Fibroblast of lung (primary cell): Measurements from ENCODE around the gene LAMP2. TPM values are rescaled to one million over a fixed set of nuclear protein-coding genes. Genes with fewer than 3 reads are reported as not detected.

Experiments used
- DNase-seq, 2 donors: peaks; one replicate each; pipeline versions ENCODE4 v3.0.0 to v3.0.0-alpha.2; 2010; ENCODE audit warnings: low read depth in 2 of 2
- H2AFZ ChIP-seq: 2 replicates; pipeline ENCODE4 v1.5.1; 2012; ENCODE audit warnings: low read length, control low read depth, inconsistent platforms
- H3K27ac ChIP-seq: 2 replicates; pipeline ENCODE4 v1.5.1; 2011; ENCODE audit warnings: low read length, control low read depth; ENCODE audit not compliant: insufficient read depth
- H3K27me3 ChIP-seq: 2 replicates; pipeline ENCODE4 v1.5.1; 2011; ENCODE audit warnings: mild to moderate bottlenecking, low read length; ENCODE audit not compliant: control insufficient read depth, insufficient read depth
- H3K36me3 ChIP-seq: 2 replicates; pipeline ENCODE4 v1.5.1; 2011; ENCODE audit warnings: low read length; ENCODE audit not compliant: control insufficient read depth, insufficient read depth
- H3K4me1 ChIP-seq: 2 replicates; pipeline ENCODE4 v1.5.1; 2011; ENCODE audit warnings: low read length; ENCODE audit not compliant: control insufficient read depth, insufficient read depth; ENCODE audit errors: extremely low read depth
- H3K4me2 ChIP-seq: 2 replicates; pipeline ENCODE4 v1.5.1; 2011; ENCODE audit warnings: low read length, control low read depth; ENCODE audit not compliant: insufficient read depth; ENCODE audit errors: extremely low read depth
- H3K4me3 ChIP-seq, 4 experiments: fragments of 200-600 bp in 1 of 4; sonication (generic) in 1 of 4; replicated peaks in 1 of 4; 2 replicates each; pipeline ENCODE4 v1.5.1; 2011 to 2016; ENCODE audit warnings: low read length in 4 of 4, low read depth in 3 of 4, mild to moderate bottlenecking in 3 of 4, control low read depth in 2 of 4, inconsistent platforms in 1 of 4, mixed read lengths in 1 of 4; ENCODE audit not compliant: insufficient read depth in 1 of 4; ENCODE audit errors: control extremely low read depth in 1 of 4
- H3K79me2 ChIP-seq: 2 replicates; pipeline ENCODE4 v1.5.1; 2012; ENCODE audit warnings: mild to moderate bottlenecking, low read length, inconsistent platforms; ENCODE audit not compliant: control insufficient read depth, insufficient read depth
- H3K9ac ChIP-seq: 2 replicates; pipeline ENCODE4 v1.5.1; 2011; ENCODE audit warnings: mild to moderate bottlenecking, low read length, control low read depth; ENCODE audit not compliant: insufficient read depth
- H3K9me3 ChIP-seq: 2 replicates; pipeline ENCODE4 v1.5.1; 2012; ENCODE audit warnings: low read depth, low read length; ENCODE audit not compliant: control insufficient read depth, insufficient read depth
- H4K20me1 ChIP-seq: 2 replicates; pipeline ENCODE4 v1.5.1; 2011; ENCODE audit warnings: low read length; ENCODE audit not compliant: control insufficient read depth, insufficient read depth; ENCODE audit errors: extremely low read depth
- EZH2 ChIP-seq: IDR thresholded peaks from 2 replicates; pipeline ENCODE4 v1.5.1; 2012; ENCODE audit warnings: low read length, control low read depth, mild to moderate bottlenecking; ENCODE audit errors: missing control alignments
- polyA plus RNA-seq, 2 donors: library from polyadenylated mRNA; depleted of rRNA in 1 of 2; stranded (reverse) in 1 of 2; unstranded in 1 of 2; fragments of >200 nt; gene quantifications; 2 replicates each; pipeline ENCODE4 v1.2.1, GENCODE V29; 2011 to 2012; ENCODE audit warnings: missing spikeins in 1 of 2
- total RNA-seq: library from RNA; depleted of rRNA; stranded (reverse); fragments of >200 nt; gene quantifications from 2 replicates; pipeline ENCODE4 v1.2.1, GENCODE V29; 2014
- TF ChIP-seq, protein P1 (sequence below), 2 donors: IDR thresholded peaks in 1 of 2; conservative IDR thresholded peaks in 1 of 2; 1 replicate in 1 of 2; 2 replicates in 1 of 2; pipeline ENCODE4 v1.5.1; 2011 to 2012; ENCODE audit warnings: low read length in 2 of 2, control low read depth in 1 of 2, inconsistent platforms in 1 of 2, low read depth in 1 of 2, mild to moderate bottlenecking in 1 of 2

The LAMP2 gene
- total and polyA plus RNA-seq, 2 donors (not counting 1 experiment from before 2014, with no cell fraction given) = 172 to 196 TPM

- H3K79me2 ChIP-seq = no peaks in the 10 kb centered on the region
- TF ChIP-seq EZH2 = no peak
- TF ChIP-seq, protein P1, sequence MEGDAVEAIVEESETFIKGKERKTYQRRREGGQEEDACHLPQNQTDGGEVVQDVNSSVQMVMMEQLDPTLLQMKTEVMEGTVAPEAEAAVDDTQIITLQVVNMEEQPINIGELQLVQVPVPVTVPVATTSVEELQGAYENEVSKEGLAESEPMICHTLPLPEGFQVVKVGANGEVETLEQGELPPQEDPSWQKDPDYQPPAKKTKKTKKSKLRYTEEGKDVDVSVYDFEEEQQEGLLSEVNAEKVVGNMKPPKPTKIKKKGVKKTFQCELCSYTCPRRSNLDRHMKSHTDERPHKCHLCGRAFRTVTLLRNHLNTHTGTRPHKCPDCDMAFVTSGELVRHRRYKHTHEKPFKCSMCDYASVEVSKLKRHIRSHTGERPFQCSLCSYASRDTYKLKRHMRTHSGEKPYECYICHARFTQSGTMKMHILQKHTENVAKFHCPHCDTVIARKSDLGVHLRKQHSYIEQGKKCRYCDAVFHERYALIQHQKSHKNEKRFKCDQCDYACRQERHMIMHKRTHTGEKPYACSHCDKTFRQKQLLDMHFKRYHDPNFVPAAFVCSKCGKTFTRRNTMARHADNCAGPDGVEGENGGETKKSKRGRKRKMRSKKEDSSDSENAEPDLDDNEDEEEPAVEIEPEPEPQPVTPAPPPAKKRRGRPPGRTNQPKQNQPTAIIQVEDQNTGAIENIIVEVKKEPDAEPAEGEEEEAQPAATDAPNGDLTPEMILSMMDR (conservative IDR thresholded peaks at IDR 0.05 in 1 of 2, IDR thresholded peaks at IDR 0.05 in 1 of 2; ENCODE audit: low read depth in 1 of 2, low read length in 2 of 2) = peak; percentile 41 to 55
- peak overlapping the region; percentile 56 for H3K27ac ChIP-seq
- H3K4me1 ChIP-seq = no peaks in the 10 kb centered on the region
- H3K9ac ChIP-seq = peak overlapping the region; percentile 35
- H3K9me3 ChIP-seq = no peaks in the 10 kb centered on the region
- H3K27me3 ChIP-seq = no peaks in the 10 kb centered on the region
- H3K36me3 ChIP-seq = no peaks in the 10 kb centered on the region
- H2AFZ ChIP-seq = peak overlapping the region; percentile 32
- H3K4me2 ChIP-seq = peak overlapping the region; percentile 44
- DNase-seq = peak; percentile 74 to 90
- no peaks in the 10 kb centered on the region for H4K20me1 ChIP-seq
- peak overlapping the region; percentile 25 to 62 (median 46) for H3K4me3 ChIP-seq
Observed at GRCh38 chrX:120485638-120486520, 16.8 kb upstream of the LAMP2 start.

DNA sequence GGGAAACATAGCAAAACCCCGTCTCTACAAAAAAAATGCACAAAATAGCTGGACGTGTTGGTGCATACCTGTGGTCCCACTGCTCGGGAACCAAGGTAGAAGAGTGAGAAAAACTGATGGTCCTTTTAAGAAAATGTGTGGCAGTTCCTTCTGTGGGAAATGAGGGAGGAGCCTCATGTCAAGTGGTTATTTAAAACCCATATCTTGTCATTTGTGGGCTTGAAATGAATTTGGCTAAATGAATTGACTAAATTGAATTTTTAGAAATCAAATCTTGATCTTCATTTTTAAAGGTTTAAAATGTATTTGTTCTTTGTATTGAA lies 16.2 kb upstream of the LAMP2 start:
- H2AFZ ChIP-seq = peak overlapping the region; percentile 24
- H3K9ac ChIP-seq = no peak overlapping the region
- peak overlapping the region in 2 of 4 experiments; percentile 61 to 62 for H3K4me3 ChIP-seq
- no peaks in the 10 kb centered on the region for H3K4me1 ChIP-seq
- peak overlapping the region; percentile 37 for H3K4me2 ChIP-seq
- no peaks in the 10 kb centered on the region for H3K27me3 ChIP-seq
- H4K20me1 ChIP-seq = no peaks in the 10 kb centered on the region
- H3K27ac ChIP-seq = peak overlapping the region; percentile 56
- H3K79me2 ChIP-seq = no peaks in the 10 kb centered on the region
- DNase-seq = peak in 1 of 2 donors; percentile 9
- no peaks in the 10 kb centered on the region for H3K36me3 ChIP-seq
- no peaks in the 10 kb centered on the region for H3K9me3 ChIP-seq
- no peak for TF ChIP-seq EZH2
- TF ChIP-seq, protein P1 (conservative IDR thresholded peaks at IDR 0.05 in 1 of 2, IDR thresholded peaks at IDR 0.05 in 1 of 2; ENCODE audit: low read depth in 1 of 2, low read length in 2 of 2) = no peak

DNA sequence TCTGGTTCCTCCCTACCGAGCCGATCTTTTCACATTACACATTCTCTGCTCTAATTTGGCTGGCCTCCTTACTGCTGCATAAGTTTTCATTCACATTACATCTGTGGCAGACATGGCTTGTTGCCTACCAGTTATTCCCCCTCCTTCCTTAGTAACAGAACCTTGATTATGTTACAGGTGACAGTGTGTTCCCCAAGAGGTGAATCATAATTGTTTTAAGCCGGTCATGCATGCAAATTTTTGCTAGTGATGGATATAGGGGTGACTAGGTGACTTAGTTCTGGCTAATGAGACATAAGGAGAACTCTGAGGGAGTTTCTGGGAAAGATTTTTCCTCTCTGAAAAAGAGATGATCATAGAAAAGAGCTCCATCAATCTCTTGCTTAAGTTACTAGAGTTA lies 8.4 kb upstream of the LAMP2 start:
- DNase-seq = peak in 1 of 2 donors; percentile 30
- Histone ChIP-seq H2AFZ (no peak overlapping the region), H4K20me1 (no peaks in the 10 kb centered on the region), H3K4me1 (no peaks in the 10 kb centered on the region), H3K9ac (no peak overlapping the region), H3K36me3 (no peaks in the 10 kb centered on the region), H3K27me3 (no peaks in the 10 kb centered on the region), H3K27ac (no peak overlapping the region), H3K9me3 (no peaks in the 10 kb centered on the region), H3K4me2 (no peak overlapping the region), H3K4me3 (no peak overlapping the region), H3K79me2 (no peaks in the 10 kb centered on the region)
- no peak for TF ChIP-seq EZH2
- TF ChIP-seq, protein P1 (conservative IDR thresholded peaks at IDR 0.05 in 1 of 2, IDR thresholded peaks at IDR 0.05 in 1 of 2; ENCODE audit: low read depth in 1 of 2, low read length in 2 of 2) = no peak
